ENCODE results near the gene RASIP1.
"Not testable (repeated sequence)": the region's sequence is repeated elsewhere in the genome, so short reads cannot be mapped to it uniquely, and the experiment has no call there.

Gene RASIP1

GRCh38 chr19:48740164-48740972 is at the start of gene RASIP1:
RASIP1 (minus strand) TSS chr19:48740610; CDS start chr19:48740282, 328 bp downstream.
- DNase-seq (ENCODE audit: low read depth), result no peak

GRCh38 chr19:48787331-48787730 is 46.9 kb upstream of the RASIP1 start:
- DNase-seq (ENCODE audit: low read depth), result not testable (repeated sequence)

- DNase-seq (ENCODE audit: low read depth), result not testable (repeated sequence)
These were observed 46.0 kb upstream of the RASIP1 start for GRCh38 chr19:48786422-48786821.

- no peak for DNase-seq (ENCODE audit: low read depth)
These were observed 44.1 kb upstream of the RASIP1 start for GRCh38 chr19:48784527-48784926.

- DNase-seq (ENCODE audit: low read depth), result no peak
These were observed 40.4 kb upstream of the RASIP1 start for GRCh38 chr19:48780631-48781391.

GRCh38 chr19:48779636-48780035 is 39.2 kb upstream of the RASIP1 start:
- DNase-seq (ENCODE audit: low read depth), result no peak

- DNase-seq (ENCODE audit: low read depth), result no peak
These were observed 37.3 kb upstream of the RASIP1 start for GRCh38 chr19:48777720-48778119.

GRCh38 chr19:48777139-48777538 is 36.7 kb upstream of the RASIP1 start:
- no peak for DNase-seq (ENCODE audit: low read depth)

- DNase-seq (ENCODE audit: low read depth), result no peak
These were observed 32.1 kb upstream of the RASIP1 start for GRCh38 chr19:48772503-48772953.

- no peak for DNase-seq (ENCODE audit: low read depth)
These were observed 30.5 kb upstream of the RASIP1 start for GRCh38 chr19:48770734-48771472.

GRCh38 chr19:48770266-48770665 is 29.9 kb upstream of the RASIP1 start:
- no peak for DNase-seq (ENCODE audit: low read depth)

GRCh38 chr19:48768994-48769713 is 28.7 kb upstream of the RASIP1 start:
- no peak for DNase-seq (ENCODE audit: low read depth)

- not testable (repeated sequence) for DNase-seq (ENCODE audit: low read depth)
These were observed 27.9 kb upstream of the RASIP1 start for GRCh38 chr19:48768171-48768753.

- DNase-seq (ENCODE audit: low read depth), result not testable (repeated sequence)
These were observed 25.4 kb upstream of the RASIP1 start for GRCh38 chr19:48765816-48766215.

- DNase-seq (ENCODE audit: low read depth), result no peak
These were observed 20.2 kb upstream of the RASIP1 start for GRCh38 chr19:48760504-48761205.

GRCh38 chr19:48757741-48758144 is 17.3 kb upstream of the RASIP1 start:
- no peak for DNase-seq (ENCODE audit: low read depth)

- DNase-seq (ENCODE audit: low read depth), result no peak
These were observed 16.8 kb upstream of the RASIP1 start for GRCh38 chr19:48757089-48757675.

GRCh38 chr19:48756686-48757085 is 16.3 kb upstream of the RASIP1 start:
- DNase-seq (ENCODE audit: low read depth), result no peak

- no peak for DNase-seq (ENCODE audit: low read depth)
These were observed 15.8 kb upstream of the RASIP1 start for GRCh38 chr19:48756212-48756611.

- no peak for DNase-seq (ENCODE audit: low read depth)
These were observed 15.4 kb upstream of the RASIP1 start for GRCh38 chr19:48755787-48756186.
